Measurements from ENCODE around the gene SOD3. TPM values are rescaled to one million over a fixed set of nuclear protein-coding genes. Genes with fewer than 3 reads are reported as not detected.

The SOD3 gene
- total RNA-seq, 1 donor from 2014 or later, result 8.6 TPM

DNA sequence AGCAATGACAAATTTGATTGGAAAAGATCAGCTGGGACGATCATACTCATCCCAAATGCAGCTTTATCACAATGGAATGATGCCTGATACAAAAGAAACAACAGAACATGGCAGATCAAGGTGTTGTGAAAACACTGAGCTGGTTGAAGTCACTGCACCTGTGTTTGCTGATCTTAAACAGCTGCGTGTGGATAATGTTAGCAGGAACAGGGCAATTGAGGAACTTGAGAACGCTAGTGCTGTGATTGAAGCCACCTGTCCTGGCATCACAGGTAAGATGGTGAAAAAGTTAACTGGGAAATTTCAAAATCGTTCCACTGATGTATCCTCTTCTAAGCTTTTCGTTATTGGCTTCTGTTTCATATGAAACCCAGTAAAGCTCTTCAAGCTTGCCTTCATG lies 27.4 kb upstream of the SOD3 start:
- no peak for DNase-seq (ENCODE audit: low read depth)
- Histone ChIP-seq H2AFZ (ENCODE audit: low read depth, low read length) (no peak overlapping the region), H3K79me2 (ENCODE audit: insufficient read depth, low read length) (no peaks in the 10 kb centered on the region), H3K9me3 (ENCODE audit: insufficient read depth, low read depth, low read length) (no peaks in the 10 kb centered on the region), H3K27ac (ENCODE audit: low read depth, low read length) (no peak overlapping the region), H3K4me3 (ENCODE audit: insufficient read depth, low read depth, low read length) (no peak overlapping the region), H3K9ac (ENCODE audit: low read length) (no peak overlapping the region), H3K4me1 (ENCODE audit: insufficient read depth, low read length) (peaks cover 32% of the 10 kb centered on the region), H4K20me1 (ENCODE audit: insufficient read depth, low read length) (no peaks in the 10 kb centered on the region), H3K36me3 (ENCODE audit: insufficient read depth, low read length) (no peaks in the 10 kb centered on the region), H3K27me3 (ENCODE audit: insufficient read depth, low read length) (no peaks in the 10 kb centered on the region), H3K4me2 (ENCODE audit: low read length) (no peak overlapping the region)
- Mint-ChIP-seq H3K9me3 (ENCODE audit: unreplicated experiment) (peaks cover 4% of the 10 kb centered on the region), H3K4me3 (ENCODE audit: unreplicated experiment) (no peak overlapping the region), H3K27ac (ENCODE audit: unreplicated experiment) (no peak overlapping the region), H3K36me3 (ENCODE audit: low read depth, unreplicated experiment) (no peaks in the 10 kb centered on the region), H3K27me3 (ENCODE audit: low read depth, unreplicated experiment) (no peaks in the 10 kb centered on the region), H3K4me1 (ENCODE audit: low read depth, unreplicated experiment) (peaks cover 39% of the 10 kb centered on the region)
- TF ChIP-seq EZH2 (IDR thresholded peaks at IDR 0.05; ENCODE audit: insufficient read depth, low read length), result no peak
- no peak for TF ChIP-seq CTCF (IDR thresholded peaks at IDR 0.05; ENCODE audit: insufficient read depth, low read depth, low read length)
- no peak for FAIRE-seq

- FAIRE-seq (no peak), DNase-seq (ENCODE audit: low read depth) (no peak)
- no peak overlapping the region for H3K9ac ChIP-seq (ENCODE audit: low read length)
- no peaks in the 10 kb centered on the region for H3K9me3 ChIP-seq (ENCODE audit: insufficient read depth, low read depth, low read length)
- H3K4me1 Mint-ChIP-seq (ENCODE audit: low read depth, unreplicated experiment), result peaks cover 36% of the 10 kb centered on the region
- no peaks in the 10 kb centered on the region for H4K20me1 ChIP-seq (ENCODE audit: insufficient read depth, low read length)
- no peak overlapping the region for H3K4me2 ChIP-seq (ENCODE audit: low read length)
- no peaks in the 10 kb centered on the region for H3K79me2 ChIP-seq (ENCODE audit: insufficient read depth, low read length)
- H3K27ac Mint-ChIP-seq (ENCODE audit: unreplicated experiment), result no peak overlapping the region
- no peaks in the 10 kb centered on the region for H3K36me3 ChIP-seq (ENCODE audit: insufficient read depth, low read length)
- H3K27me3 ChIP-seq (ENCODE audit: insufficient read depth, low read length), result no peaks in the 10 kb centered on the region
- H3K4me3 Mint-ChIP-seq (ENCODE audit: unreplicated experiment), result no peak overlapping the region
- no peaks in the 10 kb centered on the region for H3K27me3 Mint-ChIP-seq (ENCODE audit: low read depth, unreplicated experiment)
- H3K9me3 Mint-ChIP-seq (ENCODE audit: unreplicated experiment), result peaks cover 4% of the 10 kb centered on the region
- TF ChIP-seq CTCF (IDR thresholded peaks at IDR 0.05; ENCODE audit: insufficient read depth, low read depth, low read length) (no peak), EZH2 (IDR thresholded peaks at IDR 0.05; ENCODE audit: insufficient read depth, low read length) (no peak)
- no peak overlapping the region for H3K27ac ChIP-seq (ENCODE audit: low read depth, low read length)
- no peak overlapping the region for H2AFZ ChIP-seq (ENCODE audit: low read depth, low read length)
- peaks cover 26% of the 10 kb centered on the region for H3K4me1 ChIP-seq (ENCODE audit: insufficient read depth, low read length)
- no peak overlapping the region for H3K4me3 ChIP-seq (ENCODE audit: insufficient read depth, low read depth, low read length)
- H3K36me3 Mint-ChIP-seq (ENCODE audit: low read depth, unreplicated experiment), result no peaks in the 10 kb centered on the region
Measured at GRCh38 chr4:24768604-24769003, 26.8 kb upstream of the SOD3 start.

GRCh38 chr4:24769571-24769970 lies 25.8 kb upstream of the SOD3 start:
- peaks cover 20% of the 10 kb centered on the region for H3K4me1 ChIP-seq (ENCODE audit: insufficient read depth, low read length)
- Mint-ChIP-seq H3K27me3 (ENCODE audit: low read depth, unreplicated experiment) (no peaks in the 10 kb centered on the region), H3K4me1 (ENCODE audit: low read depth, unreplicated experiment) (peaks cover 30% of the 10 kb centered on the region), H3K9me3 (ENCODE audit: unreplicated experiment) (peaks cover 4% of the 10 kb centered on the region), H3K4me3 (ENCODE audit: unreplicated experiment) (peak overlapping the region; percentile 27), H3K27ac (ENCODE audit: unreplicated experiment) (peak overlapping the region; percentile 92), H3K36me3 (ENCODE audit: low read depth, unreplicated experiment) (no peaks in the 10 kb centered on the region)
- no peaks in the 10 kb centered on the region for H4K20me1 ChIP-seq (ENCODE audit: insufficient read depth, low read length)
- TF ChIP-seq CTCF (IDR thresholded peaks at IDR 0.05; ENCODE audit: insufficient read depth, low read depth, low read length) (no peak), EZH2 (IDR thresholded peaks at IDR 0.05; ENCODE audit: insufficient read depth, low read length) (no peak)
- H3K4me3 ChIP-seq (ENCODE audit: insufficient read depth, low read depth, low read length), result peak overlapping the region; percentile 4
- H3K9ac ChIP-seq (ENCODE audit: low read length), result peak overlapping the region; percentile 70
- H2AFZ ChIP-seq (ENCODE audit: low read depth, low read length), result peak overlapping the region; percentile 55
- no peaks in the 10 kb centered on the region for H3K27me3 ChIP-seq (ENCODE audit: insufficient read depth, low read length)
- H3K79me2 ChIP-seq (ENCODE audit: insufficient read depth, low read length), result no peaks in the 10 kb centered on the region
- no peak for DNase-seq (ENCODE audit: low read depth)
- FAIRE-seq, result no peak
- peak overlapping the region; percentile 93 for H3K27ac ChIP-seq (ENCODE audit: low read depth, low read length)
- H3K36me3 ChIP-seq (ENCODE audit: insufficient read depth, low read length), result no peaks in the 10 kb centered on the region
- no peaks in the 10 kb centered on the region for H3K9me3 ChIP-seq (ENCODE audit: insufficient read depth, low read depth, low read length)
- H3K4me2 ChIP-seq (ENCODE audit: low read length), result peak overlapping the region; percentile 78

All from astrocyte (in vitro differentiated cells and primary cell).